Stimulated activated CD4-positive, alpha-beta T cell treated with anti-CD3 and anti-CD28 coated beads, Interleukin-1b, Interleukin-23, amount 100 ng/mL, for 1 hour (primary cell): Measurements from ENCODE around the gene COL4A1.

Experiments
- DNase-seq, 2 donors: peaks; one replicate each; pipeline ENCODE4 v3.0.0-alpha.2; 2020; ENCODE audit warnings: low read depth in 2 of 2

The COL4A1 gene

GRCh38 chr13:110237875-110238817 is 68.8 kb downstream of the COL4A1 start:
- no peak for DNase-seq

- DNase-seq = no peak
These were observed 70.1 kb downstream of the COL4A1 start for GRCh38 chr13:110236831-110237261.

GRCh38 chr13:110236431-110236830 is 70.5 kb downstream of the COL4A1 start:
- DNase-seq = no peak

- DNase-seq = no peak
These were observed 72.4 kb downstream of the COL4A1 start for GRCh38 chr13:110234532-110234931.

GRCh38 chr13:110233951-110234280 is 73.0 kb downstream of the COL4A1 start:
- DNase-seq = no peak

GRCh38 chr13:110233181-110233950 is 73.6 kb downstream of the COL4A1 start:
- DNase-seq = no peak

GRCh38 chr13:110232756-110233155 is 74.2 kb downstream of the COL4A1 start:
- no peak for DNase-seq

- no peak for DNase-seq
These were observed 74.8 kb downstream of the COL4A1 start for GRCh38 chr13:110232142-110232541.

- no peak for DNase-seq
These were observed 75.5 kb downstream of the COL4A1 start for GRCh38 chr13:110231348-110232047.

GRCh38 chr13:110230661-110231347 is 76.2 kb downstream of the COL4A1 start:
- no peak for DNase-seq

GRCh38 chr13:110229905-110230563 is 76.9 kb downstream of the COL4A1 start:
- no peak for DNase-seq

GRCh38 chr13:110228936-110229904 is 77.7 kb downstream of the COL4A1 start:
- DNase-seq = no peak

- DNase-seq = no peak
These were observed 78.9 kb downstream of the COL4A1 start for GRCh38 chr13:110227864-110228643.

- no peak for DNase-seq
These were observed 79.5 kb downstream of the COL4A1 start for GRCh38 chr13:110227416-110227815.

- no peak for DNase-seq
These were observed 81.1 kb downstream of the COL4A1 start for GRCh38 chr13:110225609-110226574.

GRCh38 chr13:110225003-110225402 is 82.0 kb downstream of the COL4A1 start:
- DNase-seq = no peak

- DNase-seq = no peak
These were observed 82.4 kb downstream of the COL4A1 start for GRCh38 chr13:110224519-110224918.
